GM20000 (cell line): Measurements from ENCODE around the gene HIVEP3.

ENCODE experiments used
- DNase-seq: peaks from one replicate; pipeline ENCODE4 v3.0.0; 2012; ENCODE audit warnings: low spot score
- CTCF ChIP-seq: IDR thresholded peaks from 2 replicates; pipeline ENCODE4 v1.5.1; 2012; ENCODE audit warnings: mild to moderate bottlenecking, control low read depth; ENCODE audit errors: extremely low read depth, missing control alignments

HIVEP3 gene

GRCh38 chr1:41690331-41690730 lies 228.4 kb downstream of the HIVEP3 start:
- DNase-seq = no peak
- TF ChIP-seq CTCF = no peak

- DNase-seq = no peak
- no peak for TF ChIP-seq CTCF
Measured at GRCh38 chr1:41689558-41689981, 229.2 kb downstream of the HIVEP3 start.

GRCh38 chr1:41689139-41689538 lies 229.6 kb downstream of the HIVEP3 start:
- TF ChIP-seq CTCF = no peak
- no peak for DNase-seq

GRCh38 chr1:41687007-41687406 lies 231.7 kb downstream of the HIVEP3 start:
- peak; percentile 54 for DNase-seq
- no peak for TF ChIP-seq CTCF

- DNase-seq = no peak
- no peak for TF ChIP-seq CTCF
Measured at GRCh38 chr1:41683681-41684500, 234.8 kb downstream of the HIVEP3 start.

GRCh38 chr1:41682845-41683625 lies 235.7 kb downstream of the HIVEP3 start:
- no peak for DNase-seq
- no peak for TF ChIP-seq CTCF

- no peak for DNase-seq
- TF ChIP-seq CTCF = no peak
Measured at GRCh38 chr1:41682149-41682548, 236.6 kb downstream of the HIVEP3 start.
